GM21619 (cell line): Measurements from ENCODE around the gene LPCAT3.
"Not testable (repeated sequence)": the region's sequence is repeated elsewhere in the genome, so short reads cannot be mapped to it uniquely, and the experiment has no call there.

Experiments used
- ATAC-seq: cut with Tn5 transposase; IDR thresholded peaks from one replicate; pipeline ENCODE4 v1.9.1; 2021; ENCODE audit not compliant: unreplicated experiment

Gene LPCAT3

GRCh38 chr12:7037411-7037810 is 19.1 kb upstream of the LPCAT3 start:
- not testable (repeated sequence) for ATAC-seq

GRCh38 chr12:7035463-7035862 is 17.2 kb upstream of the LPCAT3 start:
- no peak for ATAC-seq

- no peak for ATAC-seq
Measured at GRCh38 chr12:7034464-7034863, 16.2 kb upstream of the LPCAT3 start.

GRCh38 chr12:7032990-7033389 is 14.7 kb upstream of the LPCAT3 start:
- no peak for ATAC-seq

GRCh38 chr12:7031306-7031705 is 13.0 kb upstream of the LPCAT3 start:
- no peak for ATAC-seq

GRCh38 chr12:7026854-7027253 is 8.6 kb upstream of the LPCAT3 start:
- ATAC-seq = no peak

- no peak for ATAC-seq
Measured at GRCh38 chr12:7023114-7023513, 4.8 kb upstream of the LPCAT3 start.

GRCh38 chr12:7021956-7022355 is 3.7 kb upstream of the LPCAT3 start:
- no peak for ATAC-seq

GRCh38 chr12:7019043-7019569 is 830 bp upstream of the LPCAT3 start:
- ATAC-seq = no peak

- peak; percentile 23 for ATAC-seq
Measured at GRCh38 chr12:7017870-7018349, 366 bp downstream of the LPCAT3 start.

- no peak for ATAC-seq
Measured at GRCh38 chr12:7016958-7017571, 1.2 kb downstream of the LPCAT3 start.

GRCh38 chr12:7015555-7016370 is 2.5 kb downstream of the LPCAT3 start:
- no peak for ATAC-seq

GRCh38 chr12:7013101-7013500 is 5.2 kb downstream of the LPCAT3 start:
- no peak for ATAC-seq

- ATAC-seq = no peak
Measured at GRCh38 chr12:7012024-7012607, 6.2 kb downstream of the LPCAT3 start.

- ATAC-seq = not testable (repeated sequence)
Measured at GRCh38 chr12:7011398-7011797, 6.9 kb downstream of the LPCAT3 start.

- ATAC-seq = no peak
Measured at GRCh38 chr12:7009512-7009911, 8.8 kb downstream of the LPCAT3 start.

- no peak for ATAC-seq
Measured at GRCh38 chr12:7008864-7009263, 9.4 kb downstream of the LPCAT3 start.

GRCh38 chr12:7006639-7007038 is 11.6 kb downstream of the LPCAT3 start:
- no peak for ATAC-seq

GRCh38 chr12:7005311-7005710 is 13.0 kb downstream of the LPCAT3 start:
- ATAC-seq = no peak

GRCh38 chr12:7004840-7005239 is 13.4 kb downstream of the LPCAT3 start:
- ATAC-seq = no peak

- ATAC-seq = no peak
Measured at GRCh38 chr12:7004287-7004803, 13.9 kb downstream of the LPCAT3 start.
